ENCODE data around the gene MS4A4A.
"Not testable (repeated sequence)": the region's sequence is repeated elsewhere in the genome, so short reads cannot be mapped to it uniquely, and the experiment has no call there.

DNA sequence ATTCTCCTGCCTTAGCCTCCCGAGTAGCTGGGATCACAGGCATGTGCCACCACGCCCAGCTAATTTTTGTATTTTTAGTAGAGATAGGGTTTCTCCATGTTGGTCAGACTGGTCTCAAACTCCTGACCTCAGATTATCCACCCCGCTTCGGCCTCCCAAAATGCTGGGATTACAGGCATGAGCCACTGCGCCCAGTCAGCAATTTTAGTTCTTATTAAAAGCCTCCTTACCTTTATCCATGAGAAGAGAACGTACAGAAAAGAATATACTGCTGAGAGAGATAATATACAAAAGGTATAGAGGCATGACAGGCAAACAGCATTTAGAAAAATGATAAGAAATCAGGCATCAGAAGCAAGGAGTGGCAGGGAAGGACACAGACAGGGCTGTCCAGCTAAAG lies 21.4 kb downstream of the MS4A4A start:
- TF ChIP-seq, protein P1, sequence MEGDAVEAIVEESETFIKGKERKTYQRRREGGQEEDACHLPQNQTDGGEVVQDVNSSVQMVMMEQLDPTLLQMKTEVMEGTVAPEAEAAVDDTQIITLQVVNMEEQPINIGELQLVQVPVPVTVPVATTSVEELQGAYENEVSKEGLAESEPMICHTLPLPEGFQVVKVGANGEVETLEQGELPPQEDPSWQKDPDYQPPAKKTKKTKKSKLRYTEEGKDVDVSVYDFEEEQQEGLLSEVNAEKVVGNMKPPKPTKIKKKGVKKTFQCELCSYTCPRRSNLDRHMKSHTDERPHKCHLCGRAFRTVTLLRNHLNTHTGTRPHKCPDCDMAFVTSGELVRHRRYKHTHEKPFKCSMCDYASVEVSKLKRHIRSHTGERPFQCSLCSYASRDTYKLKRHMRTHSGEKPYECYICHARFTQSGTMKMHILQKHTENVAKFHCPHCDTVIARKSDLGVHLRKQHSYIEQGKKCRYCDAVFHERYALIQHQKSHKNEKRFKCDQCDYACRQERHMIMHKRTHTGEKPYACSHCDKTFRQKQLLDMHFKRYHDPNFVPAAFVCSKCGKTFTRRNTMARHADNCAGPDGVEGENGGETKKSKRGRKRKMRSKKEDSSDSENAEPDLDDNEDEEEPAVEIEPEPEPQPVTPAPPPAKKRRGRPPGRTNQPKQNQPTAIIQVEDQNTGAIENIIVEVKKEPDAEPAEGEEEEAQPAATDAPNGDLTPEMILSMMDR (conservative IDR thresholded peaks at IDR 0.05; ENCODE audit: low read length): not testable (repeated sequence)
- not testable (repeated sequence) for TF ChIP-seq EZH2phosphoT487 (IDR thresholded peaks at IDR 0.05; ENCODE audit: borderline replicate concordance)

All from Loucy (cell line).